ENCODE results near the gene RAPGEF4.

GRCh38 chr2:173090276-173090877 lies 354.7 kb downstream of the RAPGEF4 start:
- TF ChIP-seq JUN (CRISPR knock-in tag; IDR thresholded peaks at IDR 0.05), result no peak
- TF ChIP-seq, protein P1, sequence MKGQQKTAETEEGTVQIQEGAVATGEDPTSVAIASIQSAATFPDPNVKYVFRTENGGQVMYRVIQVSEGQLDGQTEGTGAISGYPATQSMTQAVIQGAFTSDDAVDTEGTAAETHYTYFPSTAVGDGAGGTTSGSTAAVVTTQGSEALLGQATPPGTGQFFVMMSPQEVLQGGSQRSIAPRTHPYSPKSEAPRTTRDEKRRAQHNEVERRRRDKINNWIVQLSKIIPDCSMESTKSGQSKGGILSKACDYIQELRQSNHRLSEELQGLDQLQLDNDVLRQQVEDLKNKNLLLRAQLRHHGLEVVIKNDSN (CRISPR knock-in tag; IDR thresholded peaks at IDR 0.05), result no peak
- TF ChIP-seq ZNF263 (CRISPR knock-in tag; IDR thresholded peaks at IDR 0.05; ENCODE audit: low read depth), result no peak
- no peak for TF ChIP-seq EMX1 (CRISPR knock-in tag; IDR thresholded peaks at IDR 0.05)
- TF ChIP-seq PREB (CRISPR knock-in tag; IDR thresholded peaks at IDR 0.05; ENCODE audit: borderline replicate concordance), result no peak
- no peak for TF ChIP-seq CTCF (IDR thresholded peaks at IDR 0.05)
- TF ChIP-seq, protein P2, sequence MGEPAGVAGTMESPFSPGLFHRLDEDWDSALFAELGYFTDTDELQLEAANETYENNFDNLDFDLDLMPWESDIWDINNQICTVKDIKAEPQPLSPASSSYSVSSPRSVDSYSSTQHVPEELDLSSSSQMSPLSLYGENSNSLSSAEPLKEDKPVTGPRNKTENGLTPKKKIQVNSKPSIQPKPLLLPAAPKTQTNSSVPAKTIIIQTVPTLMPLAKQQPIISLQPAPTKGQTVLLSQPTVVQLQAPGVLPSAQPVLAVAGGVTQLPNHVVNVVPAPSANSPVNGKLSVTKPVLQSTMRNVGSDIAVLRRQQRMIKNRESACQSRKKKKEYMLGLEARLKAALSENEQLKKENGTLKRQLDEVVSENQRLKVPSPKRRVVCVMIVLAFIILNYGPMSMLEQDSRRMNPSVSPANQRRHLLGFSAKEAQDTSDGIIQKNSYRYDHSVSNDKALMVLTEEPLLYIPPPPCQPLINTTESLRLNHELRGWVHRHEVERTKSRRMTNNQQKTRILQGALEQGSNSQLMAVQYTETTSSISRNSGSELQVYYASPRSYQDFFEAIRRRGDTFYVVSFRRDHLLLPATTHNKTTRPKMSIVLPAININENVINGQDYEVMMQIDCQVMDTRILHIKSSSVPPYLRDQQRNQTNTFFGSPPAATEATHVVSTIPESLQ (CRISPR knock-in tag; IDR thresholded peaks at IDR 0.05), result no peak
- TF ChIP-seq ESRRA (CRISPR knock-in tag; IDR thresholded peaks at IDR 0.05; ENCODE audit: borderline replicate concordance), result no peak
- no peak for TF ChIP-seq ETV6 (CRISPR knock-in tag; IDR thresholded peaks at IDR 0.05)
- no peak for TF ChIP-seq USF2 (CRISPR knock-in tag; IDR thresholded peaks at IDR 0.05)
- no peak for TF ChIP-seq ZNF281 (CRISPR knock-in tag; IDR thresholded peaks at IDR 0.05)
- TF ChIP-seq FOXP1 (CRISPR knock-in tag; IDR thresholded peaks at IDR 0.05; ENCODE audit: borderline replicate concordance), result no peak
